Liver (tissue), 9 donors: ENCODE results near the gene NTM. TPM values are rescaled to one million over a fixed set of nuclear protein-coding genes. Genes with fewer than 3 reads are reported as not detected.

Source experiments
- DNase-seq: peaks from one replicate; pipeline ENCODE4 v3.0.0-alpha.2; 2017; ENCODE audit warnings: low spot score
- H3K27ac ChIP-seq, 2 donors: one replicate each; pipeline ENCODE4 v1.7.0; 2013; ENCODE audit warnings: inconsistent platforms in 2 of 2, low read length in 2 of 2, control low read depth in 1 of 2, low read depth in 1 of 2, mild to moderate bottlenecking in 1 of 2
- H3K27me3 ChIP-seq, 4 donors: one replicate each; pipeline versions ENCODE4 v1.6.1 to v1.7.0; 2013; ENCODE audit warnings: low read length in 3 of 4, inconsistent platforms in 1 of 4, mild to moderate bottlenecking in 1 of 4, moderate library complexity in 1 of 4; ENCODE audit not compliant: control insufficient read depth in 4 of 4, insufficient read depth in 4 of 4
- H3K36me3 ChIP-seq, 4 donors: one replicate each; pipeline versions ENCODE4 v1.6.1 to v1.7.0; 2013; ENCODE audit warnings: low read length in 3 of 4, mild to moderate bottlenecking in 3 of 4, low read depth in 1 of 4, moderate library complexity in 1 of 4; ENCODE audit not compliant: control insufficient read depth in 4 of 4, insufficient read depth in 3 of 4
- H3K4me1 ChIP-seq, 4 donors: one replicate each; pipeline versions ENCODE4 v1.6.1 to v1.7.0; 2013; ENCODE audit warnings: low read length in 3 of 4, mild to moderate bottlenecking in 3 of 4, moderate library complexity in 1 of 4; ENCODE audit not compliant: control insufficient read depth in 4 of 4, insufficient read depth in 4 of 4
- H3K4me3 ChIP-seq, 3 donors: one replicate each; pipeline versions ENCODE4 v1.6.1 to v1.7.0; 2013; ENCODE audit warnings: low read length in 3 of 3, control low read depth in 1 of 3, low read depth in 1 of 3, mild to moderate bottlenecking in 1 of 3
- H3K9ac ChIP-seq, 2 donors: one replicate each; pipeline ENCODE4 v1.7.0; 2013; ENCODE audit warnings: low read length in 2 of 2, mild to moderate bottlenecking in 2 of 2, moderate library complexity in 2 of 2, control low read depth in 1 of 2, low read depth in 1 of 2
- H3K9me3 ChIP-seq, 4 donors: one replicate each; pipeline versions ENCODE4 v1.6.1 to v1.7.0; 2013; ENCODE audit warnings: low read length in 3 of 4; ENCODE audit not compliant: control insufficient read depth in 4 of 4
- ATF3 ChIP-seq: IDR thresholded peaks from 2 replicates; pipeline ENCODE4 v1.6.1; 2016; ENCODE audit warnings: antibody characterized with exemption
- CTCF ChIP-seq: fragments of 150-350 bp; IDR thresholded peaks from 2 replicates; pipeline ENCODE4 v1.5.1; 2017; ENCODE audit warnings: improper control_type of control experiment, low read depth, low read length; ENCODE audit not compliant: missing input control
- EGR1 ChIP-seq, 2 donors: IDR thresholded peaks; 2 replicates each; pipeline ENCODE4 v1.6.1; 2016 to 2018; ENCODE audit warnings: antibody characterized with exemption in 2 of 2, low read depth in 2 of 2
- FOXA1 ChIP-seq: IDR thresholded peaks from 2 replicates; pipeline ENCODE4 v1.6.1; 2016; ENCODE audit warnings: antibody characterized with exemption
- FOXA2 ChIP-seq: IDR thresholded peaks from 2 replicates; pipeline ENCODE4 v1.6.1; 2016; ENCODE audit warnings: antibody characterized with exemption
- GABPA ChIP-seq, 2 donors: IDR thresholded peaks in 1 of 2; conservative IDR thresholded peaks in 1 of 2; 2 replicates each; pipeline ENCODE4 v1.6.1; 2016; ENCODE audit warnings: antibody characterized with exemption in 2 of 2, mild to moderate bottlenecking in 1 of 2, moderate library complexity in 1 of 2
- HNF4A ChIP-seq, 2 donors: conservative IDR thresholded peaks; 2 replicates each; pipeline ENCODE4 v1.6.1; 2016; ENCODE audit warnings: antibody characterized with exemption in 2 of 2, mild to moderate bottlenecking in 2 of 2
- HNF4G ChIP-seq: IDR thresholded peaks from 2 replicates; pipeline ENCODE4 v1.6.1; 2016; ENCODE audit warnings: antibody characterized with exemption
- JUND ChIP-seq, 2 donors: IDR thresholded peaks; 2 replicates each; pipeline ENCODE4 v1.6.1; 2016; ENCODE audit warnings: antibody characterized with exemption in 2 of 2
- MAX ChIP-seq: IDR thresholded peaks from 2 replicates; pipeline ENCODE4 v1.6.1; 2016; ENCODE audit warnings: antibody characterized with exemption
- NR2F2 ChIP-seq: IDR thresholded peaks from 2 replicates; pipeline ENCODE4 v1.6.1; 2016; ENCODE audit warnings: antibody characterized with exemption
- RAD21 ChIP-seq, 2 donors: IDR thresholded peaks; 2 replicates each; pipeline ENCODE4 v1.6.1; 2016; ENCODE audit warnings: antibody characterized with exemption in 2 of 2, mild to moderate bottlenecking in 2 of 2
- REST ChIP-seq: IDR thresholded peaks from 2 replicates; pipeline ENCODE4 v1.6.1; 2016; ENCODE audit warnings: antibody characterized with exemption, mild to moderate bottlenecking
- RXRA ChIP-seq, 2 donors: IDR thresholded peaks; 2 replicates each; pipeline ENCODE4 v1.6.1; 2017 to 2018; ENCODE audit warnings: antibody characterized with exemption in 2 of 2, mild to moderate bottlenecking in 1 of 2
- SP1 ChIP-seq: IDR thresholded peaks from 2 replicates; pipeline ENCODE4 v1.6.1; 2018; ENCODE audit warnings: antibody characterized with exemption, mild to moderate bottlenecking
- TAF1 ChIP-seq: conservative IDR thresholded peaks from 2 replicates; pipeline ENCODE4 v1.6.1; 2016; ENCODE audit warnings: antibody characterized with exemption, mild to moderate bottlenecking
- YY1 ChIP-seq: IDR thresholded peaks from 2 replicates; pipeline ENCODE4 v1.6.1; 2016; ENCODE audit warnings: antibody characterized with exemption, mild to moderate bottlenecking
- ZBTB33 ChIP-seq: IDR thresholded peaks from 2 replicates; pipeline ENCODE4 v1.6.1; 2016; ENCODE audit warnings: antibody characterized with exemption
- WGBS: extraction: QIAGEN DNeasy Blood & Tissue Kit; methylation state at CpG from one replicate; pipeline ENCODE4 v1.1.7; 2013; 5-methylcytosine and 5-hydroxymethylcytosine counted together
- polyA plus RNA-seq, 2 donors: library from polyadenylated mRNA; stranded (reverse) in 1 of 2; unstranded in 1 of 2; fragments of 200-250 nt in 1 of 2; fragments of >200 nt in 1 of 2; fragmentation: Nextera tagmentation in 1 of 2; extraction: Ambion mirVana in 1 of 2; gene quantifications; one replicate each; pipeline versions ENCODE4 v1.2.1 to v1.2.3, GENCODE V29; 2013 to 2015
- total RNA-seq, 2 donors: library from RNA; depleted of rRNA; stranded (reverse); fragments of >200 nt; gene quantifications; one replicate each; pipeline ENCODE4 v1.2.3, GENCODE V29; 2014
- donor health status: healthy.
- donor health status: healthy.
- donor health status: healthy.
- donor health status: healthy.
- donor health status: healthy.

The NTM gene
- total and polyA plus RNA-seq, 4 donors = 0.08 to 1.1 (median 0.08) TPM; not detected in 1

GRCh38 chr11:131980888-131981668 lies 610.7 kb downstream of the NTM start:
- no peaks in the 10 kb centered on the region for H3K36me3 ChIP-seq
- no peak for TF ChIP-seq EGR1 (IDR thresholded peaks at IDR 0.05; ENCODE audit: low read depth in 2 of 2)
- no peak for TF ChIP-seq ATF3
- TF ChIP-seq YY1 = no peak
- TF ChIP-seq GABPA (IDR thresholded peaks at IDR 0.05 in 1 of 2, conservative IDR thresholded peaks at IDR 0.05 in 1 of 2) = no peak
- no peak for TF ChIP-seq CTCF
- no peak for TF ChIP-seq HNF4A (conservative IDR thresholded peaks at IDR 0.05)
- no peak for TF ChIP-seq FOXA2
- TF ChIP-seq RAD21 (IDR thresholded peaks at IDR 0.05) = no peak
- no peak for TF ChIP-seq FOXA1
- no peak for TF ChIP-seq RXRA (IDR thresholded peaks at IDR 0.05)
- no peak for TF ChIP-seq SP1
- TF ChIP-seq HNF4G = no peak
- TF ChIP-seq TAF1 = no peak
- peaks cover 0 to 6% (median under 1%) of the 10 kb centered on the region in 4 donors for H3K9me3 ChIP-seq
- no peak overlapping the region for H3K27ac ChIP-seq
- no peak overlapping the region for H3K4me3 ChIP-seq
- WGBS = 67% methylated on average over 11 of the region's 11 CpGs
- H3K27me3 ChIP-seq = no peaks in the 10 kb centered on the region
- no peak overlapping the region for H3K9ac ChIP-seq
- no peak for DNase-seq
- H3K4me1 ChIP-seq = no peaks in the 10 kb centered on the region

GRCh38 chr11:131982154-131982553 lies 611.7 kb downstream of the NTM start:
- no peak overlapping the region for H3K9ac ChIP-seq
- no peaks in the 10 kb centered on the region for H3K36me3 ChIP-seq
- peaks cover 0 to 6% (median under 1%) of the 10 kb centered on the region in 4 donors for H3K9me3 ChIP-seq
- H3K27me3 ChIP-seq = no peaks in the 10 kb centered on the region
- H3K4me3 ChIP-seq = no peak overlapping the region
- H3K27ac ChIP-seq = no peak overlapping the region
- no peak for DNase-seq
- TF ChIP-seq FOXA2 (no peak), RAD21 (IDR thresholded peaks at IDR 0.05) (no peak), FOXA1 (no peak), MAX (no peak), ZBTB33 (no peak), HNF4G (no peak), NR2F2 (no peak), ATF3 (no peak), HNF4A (conservative IDR thresholded peaks at IDR 0.05) (no peak), EGR1 (IDR thresholded peaks at IDR 0.05; ENCODE audit: low read depth in 2 of 2) (no peak), JUND (IDR thresholded peaks at IDR 0.05) (no peak), GABPA (IDR thresholded peaks at IDR 0.05 in 1 of 2, conservative IDR thresholded peaks at IDR 0.05 in 1 of 2) (no peak), REST (no peak), TAF1 (no peak), YY1 (no peak), SP1 (no peak), CTCF (no peak), RXRA (IDR thresholded peaks at IDR 0.05) (no peak)
- no peaks in the 10 kb centered on the region for H3K4me1 ChIP-seq
- 28% methylated on average over 3 of the region's 3 CpGs for WGBS
